GM23338 (cell line): Measurements from ENCODE around the gene DRICH1.

Experiments used
- CREB1 ChIP-seq: fragments of 250-450 bp; sonication (Bioruptor Pico); IDR thresholded peaks from 2 replicates; pipeline ENCODE4 v1.5.0; 2020; ENCODE audit warnings: low read depth, mild to moderate bottlenecking, moderate library complexity
- CTCF ChIP-seq, 2 experiments: fragments of 200-600 bp in 1 of 2; sonication (generic) in 1 of 2; conservative IDR thresholded peaks; 2 replicates each; pipeline versions ENCODE4 v1.5.1 to v1.6.1; 2016 to 2017; ENCODE audit warnings: antibody characterized with exemption in 2 of 2, low read depth in 2 of 2, mild to moderate bottlenecking in 2 of 2, moderate library complexity in 1 of 2
- ETS1 ChIP-seq: IDR thresholded peaks from 2 replicates; pipeline ENCODE4 v1.6.1; 2016; ENCODE audit warnings: antibody characterized with exemption
- EZH2 ChIP-seq: fragments of 200-600 bp; sonication (generic); IDR thresholded peaks from one replicate; pipeline ENCODE4 v1.8.0; 2017; ENCODE audit warnings: antibody characterized with exemption, mild to moderate bottlenecking, low read depth; ENCODE audit not compliant: unreplicated experiment
- EZH2phosphoT487 ChIP-seq: fragments of 200-600 bp; sonication (generic); IDR thresholded peaks from one replicate; pipeline ENCODE4 v1.8.1; 2018; ENCODE audit warnings: antibody characterized with exemption; ENCODE audit not compliant: unreplicated experiment
- JUNB ChIP-seq: IDR thresholded peaks from one replicate; pipeline ENCODE4 v1.6.1; 2016; ENCODE audit warnings: antibody characterized with exemption; ENCODE audit not compliant: unreplicated experiment
- NANOG ChIP-seq: IDR thresholded peaks from 2 replicates; pipeline ENCODE4 v1.6.1; 2016; ENCODE audit warnings: antibody characterized with exemption, borderline replicate concordance
- POLR2AphosphoS5 ChIP-seq: IDR thresholded peaks from 2 replicates; pipeline ENCODE4 v1.6.1; 2016; ENCODE audit warnings: antibody characterized with exemption, low read depth
- ZNF462 ChIP-seq: fragments of 250-450 bp; sonication (Bioruptor Pico); IDR thresholded peaks from 2 replicates; pipeline ENCODE4 v1.5.0; 2020; ENCODE audit warnings: mild to moderate bottlenecking, moderate library complexity

DNA sequence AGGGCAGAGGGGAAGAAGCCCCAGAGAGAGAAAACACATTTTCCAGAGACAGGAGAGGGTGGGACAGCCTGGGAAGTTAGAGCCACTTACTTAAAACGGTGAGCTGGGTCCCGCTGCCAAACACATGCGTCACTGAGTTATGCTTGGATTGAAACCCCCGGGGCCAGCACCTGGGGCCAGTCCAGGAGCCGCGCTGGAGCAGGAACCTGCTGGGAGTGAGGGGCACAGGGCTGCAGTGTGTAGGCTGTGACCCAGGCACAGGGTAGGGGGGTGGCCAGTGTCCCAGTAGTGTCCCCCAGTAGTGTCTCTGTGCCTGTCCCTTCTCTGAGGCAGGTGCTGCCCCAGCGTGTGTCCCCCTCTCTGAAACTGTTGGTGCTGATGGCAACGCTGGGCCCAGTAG lies 57.2 kb downstream of the DRICH1 start:
- TF ChIP-seq CTCF (conservative IDR thresholded peaks at IDR 0.05; ENCODE audit: low read depth in 2 of 2) (no peak), CREB1 (CRISPR knock-in tag) (no peak), EZH2 (no peak), JUNB (no peak), POLR2AphosphoS5 (no peak), EZH2phosphoT487 (no peak), NANOG (no peak), ETS1 (no peak), ZNF462 (CRISPR knock-in tag) (no peak)
